ENCODE measurements around the gene ZGPAT. TPM values are rescaled to one million over a fixed set of nuclear protein-coding genes. Genes with fewer than 3 reads are reported as not detected.

The ZGPAT gene
- total and polyA plus RNA-seq, 2 of the 13 experiments (the other 11 are each of a cell fraction or from before 2014, with no cell fraction given) = 23.0 to 41.9 TPM

GRCh38 chr20:63736893-63737694 lies 29.3 kb downstream of the ZGPAT start (continued):
- TF ChIP-seq GMEB2 (CRISPR knock-in tag; IDR thresholded peaks at IDR 0.05; ENCODE audit: low read depth) (no peak), ZNF687 (CRISPR knock-in tag; IDR thresholded peaks at IDR 0.05) (peak; percentile 71), PAF1 (CRISPR knock-in tag; IDR thresholded peaks at IDR 0.05) (0 out of 2 replicates have a peak, but pooled peaks have one; percentile 36), TIGD3 (CRISPR knock-in tag; IDR thresholded peaks at IDR 0.05; ENCODE audit: borderline replicate concordance) (no peak), TBL1XR1 (IDR thresholded peaks at IDR 0.05; ENCODE audit: borderline replicate concordance, low read length, partially characterized antibody) (no peak), ZNF691 (CRISPR knock-in tag; IDR thresholded peaks at IDR 0.05; ENCODE audit: borderline replicate concordance, low read depth) (peak; percentile 67; the same call in 1 of the 2 replicates), ZNF292 (CRISPR knock-in tag; IDR thresholded peaks at IDR 0.05; ENCODE audit: borderline replicate concordance, low read depth) (peak; percentile 54; the same call in 1 of the 2 replicates), PHF21A (CRISPR knock-in tag; IDR thresholded peaks at IDR 0.05) (no peak), ZXDC (CRISPR knock-in tag; IDR thresholded peaks at IDR 0.05) (peak; percentile 68; the same call in 1 of the 2 replicates), ZSCAN9 (CRISPR knock-in tag; IDR thresholded peaks at IDR 0.05; ENCODE audit: borderline replicate concordance) (no peak), ZNF766 (CRISPR knock-in tag; IDR thresholded peaks at IDR 0.05; ENCODE audit: borderline replicate concordance) (no peak), RCOR2 (CRISPR knock-in tag; IDR thresholded peaks at IDR 0.05) (no peak), POGZ (CRISPR knock-in tag; IDR thresholded peaks at IDR 0.05) (no peak), CBX1 (IDR thresholded peaks at IDR 0.05; ENCODE audit: low read depth) (no peak), ZNF75D (CRISPR knock-in tag; IDR thresholded peaks at IDR 0.05; ENCODE audit: borderline replicate concordance) (no peak)
